C1 segment of cervical spinal cord (tissue), 14 donors: ENCODE data around the gene MID1.

ENCODE experiments used
- DNase-seq, 14 donors: peaks; one replicate each; lab custom pipeline; 2025; lab: John Stamatoyannopoulos, UW

The MID1 gene

DNA sequence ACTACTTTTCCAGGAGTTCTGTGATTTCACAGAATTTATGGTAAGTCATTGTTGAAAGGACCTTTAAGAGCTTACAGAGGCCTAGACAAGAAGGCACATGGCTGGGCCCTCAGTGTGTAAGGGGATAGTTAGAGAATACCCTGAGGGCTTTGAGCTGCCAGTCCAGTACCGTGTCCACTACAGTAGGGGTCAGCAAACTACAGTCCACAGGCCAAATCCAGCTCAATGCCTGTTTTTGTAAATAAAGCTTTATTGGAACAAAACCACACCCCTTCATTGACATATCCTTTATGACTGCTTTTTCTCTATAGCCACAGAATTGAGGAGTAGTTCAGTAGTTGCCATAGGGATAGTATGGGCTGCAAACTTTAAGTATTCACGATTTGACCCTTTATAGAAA is 176.2 kb downstream of the MID1 start:
- DNase-seq, result no peak

DNA sequence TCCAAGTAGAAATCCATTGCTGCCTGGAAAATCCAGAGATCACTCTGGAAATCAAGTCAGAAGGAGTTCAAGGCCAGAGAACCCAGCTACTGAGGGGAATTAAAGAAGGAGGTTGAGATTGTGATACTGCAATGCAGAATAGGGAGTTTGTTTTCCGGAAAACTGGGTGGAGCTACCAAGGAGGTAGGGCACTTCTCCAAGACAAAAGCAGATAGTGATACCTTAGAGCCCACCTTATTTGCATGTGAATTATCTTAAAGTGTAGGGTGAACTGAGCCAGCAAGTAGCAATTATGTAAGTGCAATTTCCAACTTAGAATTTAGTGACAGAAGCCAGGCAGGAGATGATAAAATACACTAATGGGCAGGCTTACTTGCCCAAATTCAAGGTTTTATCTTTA is 178.9 kb downstream of the MID1 start:
- no peak for DNase-seq

DNA sequence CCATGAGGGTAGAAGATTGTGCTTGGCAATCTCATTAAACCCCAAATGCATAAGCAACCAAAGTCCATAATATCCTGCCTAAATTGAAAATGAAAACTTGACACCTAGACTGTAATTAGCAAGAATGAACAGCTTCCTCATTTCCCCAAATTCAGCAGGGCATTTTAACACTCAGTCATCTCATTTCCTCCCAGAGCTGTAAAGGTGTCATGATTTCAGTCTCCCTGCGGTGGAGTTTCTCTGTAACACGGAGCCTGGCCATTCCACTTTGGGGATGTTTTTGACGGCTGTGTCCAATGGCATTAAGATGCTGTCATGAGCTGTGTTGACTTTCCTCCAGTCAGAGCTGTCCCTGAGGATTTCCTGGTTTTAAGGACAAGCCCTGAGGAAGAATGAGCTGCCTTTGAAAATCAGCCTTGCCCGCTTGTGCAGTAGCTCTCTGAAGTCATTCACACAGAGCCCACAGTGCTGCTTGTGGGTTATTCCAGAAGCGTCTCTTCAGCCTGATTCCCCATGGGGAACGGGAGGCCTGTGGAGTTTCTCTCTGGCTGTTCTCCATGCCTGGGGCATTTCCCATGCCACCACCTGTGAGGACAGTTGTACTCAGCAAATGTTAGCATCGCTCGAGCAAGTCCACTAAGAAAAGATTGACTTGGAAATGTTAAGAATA is 187.0 kb downstream of the MID1 start:
- DNase-seq, result peak in 1 of 14 donors; percentile 11

DNA sequence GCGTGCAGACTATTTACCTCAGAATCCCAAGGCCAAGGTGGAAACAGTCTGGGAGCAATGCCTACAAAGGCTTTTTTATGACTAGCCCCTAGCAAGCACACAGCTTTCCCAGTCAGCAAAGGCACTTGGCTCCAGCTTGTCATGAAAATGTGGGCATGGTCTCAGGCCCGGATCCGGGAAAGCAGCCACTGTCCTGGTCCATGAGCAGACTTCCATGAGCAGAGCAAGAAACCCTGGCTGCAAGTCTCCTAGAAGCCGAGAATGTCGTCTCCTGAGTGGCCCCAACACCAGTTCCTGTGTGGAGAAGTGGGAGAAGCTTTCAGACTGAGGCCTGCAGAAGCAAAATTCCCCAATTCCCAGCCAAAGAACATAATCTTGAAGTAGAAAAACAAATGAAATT is 190.5 kb downstream of the MID1 start:
- peak in 1 of 14 donors; percentile 2 for DNase-seq

DNA sequence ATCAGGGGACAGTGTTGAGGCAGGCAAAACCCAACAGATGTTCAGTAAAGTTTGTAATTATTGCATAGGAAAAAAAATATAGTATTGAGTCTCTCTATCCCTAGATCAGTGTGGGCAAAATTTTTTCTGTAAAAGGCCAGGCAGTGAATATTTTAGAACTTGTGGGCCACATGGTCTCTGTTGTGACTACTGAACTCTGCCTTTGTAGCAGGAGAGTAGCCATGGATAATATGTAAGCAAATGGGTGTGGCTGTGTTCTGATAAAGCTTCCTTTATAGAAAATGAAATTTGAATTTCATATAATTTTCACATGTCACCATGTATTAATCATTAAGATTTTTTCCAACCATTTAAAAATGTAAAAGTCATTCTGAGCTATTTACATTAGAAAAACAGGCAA is 193.1 kb downstream of the MID1 start:
- no peak for DNase-seq

DNA sequence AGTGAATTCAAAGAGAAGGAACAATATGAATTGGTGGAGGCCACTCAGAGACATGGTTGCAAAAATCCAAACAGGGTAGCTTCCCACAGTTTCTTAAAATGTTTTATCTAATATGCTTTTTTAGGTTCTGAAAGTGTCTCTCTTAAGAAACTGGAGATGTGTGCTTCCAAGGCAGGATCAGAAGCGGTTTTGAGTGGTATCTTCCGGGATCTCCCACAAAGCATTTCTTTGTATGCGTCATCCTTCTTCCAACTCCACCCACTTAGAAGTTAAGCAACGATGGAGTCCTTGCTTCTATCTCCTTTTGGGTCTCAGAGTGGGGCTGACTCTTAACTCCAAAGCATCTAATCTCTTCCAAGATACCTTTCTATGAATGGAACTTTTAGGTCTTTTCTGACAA is 196.7 kb downstream of the MID1 start:
- DNase-seq, result no peak

DNA sequence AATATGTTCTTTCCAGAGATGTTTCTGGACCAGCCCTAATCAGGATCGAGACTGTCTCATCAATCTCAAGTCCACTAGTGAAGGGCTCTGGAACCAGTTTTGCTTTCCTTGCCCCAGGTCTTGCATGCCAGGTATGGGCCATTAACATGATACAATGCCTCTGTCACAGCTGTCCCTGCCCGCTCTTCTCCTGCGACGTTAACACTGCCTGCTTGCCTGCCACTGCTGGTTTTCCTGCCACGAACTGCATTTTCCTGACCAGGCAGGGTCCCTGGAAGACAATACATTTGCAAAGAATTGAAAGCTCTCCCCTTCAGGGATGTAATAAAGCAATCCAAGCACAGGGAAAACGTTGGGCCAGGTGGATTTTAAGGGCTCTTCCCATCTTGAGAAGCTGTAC is 200.3 kb downstream of the MID1 start:
- DNase-seq, result no peak

DNA sequence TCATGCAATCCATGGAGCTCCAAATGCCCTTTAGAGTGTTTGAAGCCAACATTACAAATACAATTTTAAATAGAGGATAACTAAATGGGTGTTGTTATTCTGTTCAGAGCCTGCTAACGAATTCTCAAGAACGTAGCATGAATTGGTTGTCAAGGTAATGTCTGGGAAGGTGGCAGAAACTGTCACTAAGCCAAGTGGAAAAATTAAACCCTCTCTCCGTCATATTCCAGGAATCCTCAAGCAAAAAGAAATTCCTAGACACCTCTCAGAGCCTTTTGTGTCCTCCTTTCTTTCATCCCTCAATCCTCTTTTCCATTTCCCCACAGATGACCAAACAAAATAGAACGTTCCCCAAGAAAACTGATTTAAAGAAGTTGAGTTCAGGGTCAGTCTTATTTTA is 204.0 kb downstream of the MID1 start:
- DNase-seq, result no peak

DNA sequence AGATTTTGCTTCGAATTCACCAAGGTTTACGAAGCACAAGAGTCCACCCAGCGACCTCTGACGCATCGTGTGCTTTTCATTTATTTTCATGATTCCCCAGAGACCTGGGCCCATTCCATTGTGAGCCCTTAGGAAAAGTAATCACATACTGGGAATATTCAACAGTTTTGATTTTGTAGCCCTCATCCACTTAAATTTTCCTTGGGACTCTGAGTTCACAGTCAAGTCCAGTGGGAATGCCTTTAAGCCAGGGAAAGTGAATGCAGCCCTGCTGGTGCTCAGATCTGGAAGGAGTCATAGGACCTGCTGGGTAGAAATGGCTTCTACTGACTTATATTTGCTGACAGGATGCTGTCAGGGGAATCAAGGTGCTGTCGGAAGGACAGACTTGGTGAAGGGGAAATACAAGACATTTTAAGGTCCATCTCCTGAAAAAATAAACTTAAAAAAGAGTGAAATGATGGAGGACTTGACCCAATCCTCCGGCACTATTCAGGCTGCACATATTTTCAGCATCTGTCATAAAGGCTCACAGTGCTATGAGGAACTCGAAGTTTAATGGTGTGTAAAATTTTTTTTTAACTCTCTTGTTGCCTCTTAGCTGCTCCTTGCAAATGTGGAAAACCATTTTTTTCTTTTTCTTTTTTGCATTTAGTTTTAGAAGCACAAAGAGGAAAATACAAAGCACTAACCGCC is 204.9 kb downstream of the MID1 start:
- no peak for DNase-seq

DNA sequence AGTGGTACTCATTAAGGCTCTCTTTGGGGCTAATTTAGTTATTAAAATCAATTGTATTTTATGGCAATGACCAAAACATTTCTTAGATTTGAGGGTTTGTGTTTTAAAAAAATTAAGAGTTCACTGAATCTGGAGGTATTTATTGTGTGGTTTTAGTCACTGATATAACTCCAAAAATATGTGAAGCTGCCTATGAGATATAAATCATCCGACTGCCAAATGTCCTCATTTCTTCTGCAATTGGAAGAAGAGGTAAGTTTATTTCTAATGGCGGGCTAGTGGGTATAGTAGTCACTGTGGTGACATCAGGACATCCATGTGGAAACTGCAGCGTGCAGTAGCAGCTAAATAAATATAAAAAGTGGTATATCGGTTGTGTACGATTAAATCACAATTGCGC is 205.5 kb downstream of the MID1 start:
- no peak for DNase-seq

DNA sequence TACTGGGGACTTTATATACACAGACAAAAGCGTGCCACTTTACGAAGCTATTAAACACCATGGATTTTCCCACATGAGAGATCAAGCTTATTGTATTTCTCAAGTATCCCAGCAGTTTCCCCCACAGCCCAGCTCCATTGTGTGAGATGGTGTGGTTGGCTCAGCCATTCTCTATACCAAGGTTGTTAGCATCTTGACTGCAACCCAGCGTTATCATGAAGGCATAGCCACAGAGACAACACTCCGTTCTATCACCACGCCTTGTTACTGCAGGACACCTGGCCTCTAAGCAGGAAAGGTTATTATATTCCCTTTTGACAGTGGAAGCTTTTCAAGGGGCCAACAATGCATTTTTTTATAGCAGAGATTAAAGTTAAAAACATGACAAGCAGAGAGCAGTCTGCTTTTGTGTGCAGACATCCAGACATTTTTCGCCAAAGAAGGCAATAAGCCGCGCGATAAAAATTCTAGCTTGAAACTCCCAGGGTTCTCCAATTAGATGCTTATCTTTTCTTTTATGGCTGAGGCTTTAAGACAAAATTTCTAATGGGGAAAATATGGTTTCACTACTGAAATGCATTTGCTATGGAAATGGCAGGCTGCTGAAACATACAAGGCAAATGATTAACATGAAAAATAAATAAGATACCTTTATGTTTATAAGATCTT is 206.1 kb downstream of the MID1 start:
- no peak for DNase-seq

DNA sequence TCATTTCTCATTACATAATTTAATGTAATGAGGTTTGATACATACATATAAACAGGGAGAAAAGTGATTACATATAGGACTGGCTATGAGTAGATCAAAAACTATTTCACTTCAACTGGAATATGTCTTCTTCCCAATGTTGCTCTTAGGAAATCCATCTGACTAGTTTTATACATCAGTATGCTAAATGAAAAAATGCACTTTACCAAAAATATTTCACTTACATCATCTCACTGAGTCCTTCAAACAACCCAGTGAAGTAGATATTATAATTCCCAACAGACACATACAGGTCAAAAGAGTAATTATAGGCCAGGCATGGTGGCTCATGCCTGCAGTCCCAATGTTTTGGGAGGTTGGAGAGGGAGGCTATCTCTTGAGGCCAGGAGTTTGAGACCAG is 215.9 kb downstream of the MID1 start:
- DNase-seq, result no peak

DNA sequence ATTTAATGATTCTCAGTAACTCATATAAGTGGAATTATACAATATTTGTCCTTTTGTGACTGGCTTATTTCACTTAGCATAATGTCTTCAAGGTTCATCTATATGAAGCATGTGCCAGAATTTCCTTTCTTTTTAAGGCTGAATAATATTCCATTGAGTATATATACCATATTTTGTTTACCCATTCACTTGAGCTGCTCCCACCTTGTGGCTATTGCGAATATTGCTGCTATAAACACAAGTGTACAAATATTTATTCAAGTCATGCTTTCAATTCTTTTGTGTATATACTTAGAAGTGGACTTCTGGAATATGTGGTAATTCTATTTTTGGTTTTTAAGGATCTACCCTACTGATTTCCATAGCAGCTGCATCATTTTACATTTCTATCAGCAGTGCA is 219.1 kb downstream of the MID1 start:
- DNase-seq, result no peak

DNA sequence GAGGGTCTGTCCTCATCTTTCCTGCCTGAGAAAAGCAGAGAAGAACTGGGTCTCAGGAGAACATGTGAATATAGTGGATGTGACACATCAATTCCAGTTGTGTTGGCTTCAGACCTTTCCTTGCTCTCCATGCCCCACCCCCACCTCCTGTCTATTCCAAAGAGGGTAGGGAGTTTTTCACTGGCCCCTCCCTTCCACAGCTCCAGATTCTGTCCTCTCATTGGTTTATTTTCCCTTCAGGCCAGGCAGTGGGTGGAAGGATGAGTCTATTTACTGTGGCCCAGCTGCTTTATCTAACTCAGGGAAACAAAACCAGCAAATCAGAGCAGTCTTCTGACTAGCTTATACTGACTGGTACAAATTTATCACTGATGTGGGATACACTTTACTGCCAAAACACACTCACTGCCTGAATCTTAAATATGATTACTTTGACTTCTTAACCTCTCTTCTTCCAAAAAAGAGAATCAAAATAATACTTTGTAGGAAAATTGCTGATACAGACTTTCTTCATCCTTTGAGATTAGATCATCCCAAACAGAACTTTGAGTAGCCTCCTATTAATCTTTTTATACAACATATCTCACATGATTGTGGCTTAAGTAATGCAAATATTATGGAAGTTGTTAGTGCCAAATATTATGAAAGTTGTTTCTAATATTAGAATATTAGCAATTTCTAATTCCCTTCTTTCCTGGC is 221.2 kb downstream of the MID1 start:
- DNase-seq, result no peak

DNA sequence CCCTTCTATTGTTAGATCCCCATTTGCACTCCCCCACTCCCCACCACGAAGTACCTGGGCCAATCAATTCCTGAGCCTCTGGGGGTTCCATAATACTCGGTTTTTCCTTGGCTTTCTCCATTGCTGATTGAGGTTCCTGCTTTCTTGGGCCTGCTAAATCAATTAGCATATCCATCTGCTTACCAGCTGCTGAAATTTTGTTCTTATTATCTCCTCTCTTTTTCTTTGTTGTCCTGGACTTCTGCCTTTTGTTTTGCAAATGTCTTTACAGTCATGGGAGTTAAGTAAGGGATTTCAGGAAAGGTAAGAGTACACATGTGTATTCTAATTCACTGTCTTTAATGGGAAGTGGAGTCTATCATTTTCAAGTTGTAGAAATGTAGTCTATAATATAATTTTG is 222.2 kb downstream of the MID1 start:
- DNase-seq, result no peak

DNA sequence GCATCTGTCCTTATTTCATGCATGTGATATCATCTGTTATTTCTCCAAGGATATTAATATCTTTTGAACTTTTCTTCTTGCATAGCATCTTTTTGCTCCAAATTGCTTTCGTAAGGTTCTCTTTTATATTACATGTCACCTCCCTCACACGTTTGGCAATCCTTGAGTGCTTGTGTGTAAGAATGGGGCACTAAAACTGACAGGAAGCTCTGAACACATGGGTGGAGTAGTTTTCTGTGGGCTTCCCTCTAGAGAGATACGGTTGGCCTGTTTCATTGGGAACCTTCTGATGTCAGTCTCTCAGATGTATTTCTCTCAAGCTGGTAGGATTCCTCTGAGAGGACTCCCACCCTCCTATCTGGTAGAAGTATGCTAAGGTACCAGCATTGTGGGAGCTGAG is 223.0 kb downstream of the MID1 start:
- DNase-seq, result no peak

DNA sequence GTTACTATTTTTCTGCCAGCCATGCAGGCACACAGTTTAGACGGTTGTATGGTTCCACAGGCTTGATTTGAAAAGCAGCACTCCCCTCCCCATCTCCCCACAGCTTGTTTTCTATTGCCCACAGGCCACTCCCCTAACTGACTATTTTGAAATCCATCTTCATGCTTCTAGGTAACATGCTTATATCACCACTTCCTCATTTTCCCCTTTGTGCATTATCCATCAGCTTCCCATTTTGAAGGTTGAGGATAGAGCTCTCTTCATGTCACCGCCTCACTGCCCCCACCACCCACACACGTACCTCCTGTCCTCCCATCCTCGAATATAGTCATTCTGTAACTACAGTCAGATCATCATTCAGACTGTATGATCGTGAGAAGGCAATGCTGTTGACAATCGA is 224.7 kb downstream of the MID1 start:
- no peak for DNase-seq
